Renal cortex interstitium (tissue), 11 donors: ENCODE measurements around the gene ERBB4. TPM values are rescaled to one million over a fixed set of nuclear protein-coding genes. Genes with fewer than 3 reads are reported as not detected.
A peak's percentile ranks its signal among the peaks of the same experiment; 100 is the strongest.
"Not testable (repeated sequence)": the region's sequence is repeated elsewhere in the genome, so short reads cannot be mapped to it uniquely, and the experiment has no call there.

Experiments used
- DNase-seq, 11 donors: peaks; one replicate each; pipeline ENCODE4 v3.0.0-alpha.2; 2013; ENCODE audit warnings: low read depth in 9 of 11, low spot score in 4 of 11; ENCODE audit errors: extremely low read depth in 1 of 11
- polyA plus RNA-seq, 3 donors: library from polyadenylated mRNA; unstranded; fragments of 120-200 nt; gene quantifications; one replicate each; pipeline ENCODE4 v1.2.1, GENCODE V29; 2013; ENCODE audit not compliant: insufficient read length in 3 of 3

ERBB4 gene
- polyA plus RNA-seq, 3 donors, result 42.3 to 56.6 (median 54.7) TPM

- DNase-seq, result no peak
Observed at GRCh38 chr2:212532585-212532984, 6.0 kb downstream of the ERBB4 start.

- no peak for DNase-seq
Observed at GRCh38 chr2:212532087-212532486, 6.5 kb downstream of the ERBB4 start.

GRCh38 chr2:212531499-212531898 lies 7.1 kb downstream of the ERBB4 start:
- no peak for DNase-seq

GRCh38 chr2:212530991-212531390 lies 7.6 kb downstream of the ERBB4 start:
- DNase-seq, result no peak

GRCh38 chr2:212530373-212530772 lies 8.2 kb downstream of the ERBB4 start:
- DNase-seq, result no peak

- DNase-seq, result no peak
Observed at GRCh38 chr2:212528106-212528856, 10.3 kb downstream of the ERBB4 start.

GRCh38 chr2:212526059-212526458 lies 12.5 kb downstream of the ERBB4 start:
- no peak for DNase-seq

GRCh38 chr2:212523756-212524155 lies 14.8 kb downstream of the ERBB4 start:
- no peak for DNase-seq

- DNase-seq, result no peak
Observed at GRCh38 chr2:212520340-212520739, 18.3 kb downstream of the ERBB4 start.

GRCh38 chr2:212517693-212518092 lies 20.9 kb downstream of the ERBB4 start:
- DNase-seq, result no peak

- DNase-seq, result no peak
Observed at GRCh38 chr2:212505586-212505985, 33.0 kb downstream of the ERBB4 start.

GRCh38 chr2:212495046-212495445 lies 43.6 kb downstream of the ERBB4 start:
- no peak for DNase-seq

- peak in 10 of 11 donors; percentile 13 to 64 (median 34) for DNase-seq
Observed at GRCh38 chr2:212494418-212495020, 44.1 kb downstream of the ERBB4 start.

- DNase-seq, result no peak
Observed at GRCh38 chr2:212489719-212490346, 48.8 kb downstream of the ERBB4 start.

GRCh38 chr2:212488611-212489010 lies 50.0 kb downstream of the ERBB4 start:
- no peak for DNase-seq

- DNase-seq, result no peak
Observed at GRCh38 chr2:212484563-212485080, 54.0 kb downstream of the ERBB4 start.

GRCh38 chr2:212480447-212480846 lies 58.2 kb downstream of the ERBB4 start:
- no peak for DNase-seq

- no peak for DNase-seq
Observed at GRCh38 chr2:212477571-212477970, 61.0 kb downstream of the ERBB4 start.

GRCh38 chr2:212473211-212473610 lies 65.4 kb downstream of the ERBB4 start:
- DNase-seq, result no peak

- DNase-seq, result not testable (repeated sequence)
Observed at GRCh38 chr2:212467551-212467950, 71.1 kb downstream of the ERBB4 start.
